AG09319 (cell line): Measurements from ENCODE around the gene LUC7L3.
"Not testable (repeated sequence)": the region's sequence is repeated elsewhere in the genome, so short reads cannot be mapped to it uniquely, and the experiment has no call there.

Experiments
- DNase-seq: peaks from one replicate; pipeline ENCODE4 v3.0.0-alpha.2; 2010; ENCODE audit warnings: low read depth; ENCODE audit errors: extremely low read depth
- TF ChIP-seq, protein P1 (sequence below): IDR thresholded peaks from 2 replicates; pipeline ENCODE4 v1.5.1; 2011; ENCODE audit warnings: low read depth, mild to moderate bottlenecking, inconsistent platforms, low read length, moderate library complexity

Gene LUC7L3

DNA sequence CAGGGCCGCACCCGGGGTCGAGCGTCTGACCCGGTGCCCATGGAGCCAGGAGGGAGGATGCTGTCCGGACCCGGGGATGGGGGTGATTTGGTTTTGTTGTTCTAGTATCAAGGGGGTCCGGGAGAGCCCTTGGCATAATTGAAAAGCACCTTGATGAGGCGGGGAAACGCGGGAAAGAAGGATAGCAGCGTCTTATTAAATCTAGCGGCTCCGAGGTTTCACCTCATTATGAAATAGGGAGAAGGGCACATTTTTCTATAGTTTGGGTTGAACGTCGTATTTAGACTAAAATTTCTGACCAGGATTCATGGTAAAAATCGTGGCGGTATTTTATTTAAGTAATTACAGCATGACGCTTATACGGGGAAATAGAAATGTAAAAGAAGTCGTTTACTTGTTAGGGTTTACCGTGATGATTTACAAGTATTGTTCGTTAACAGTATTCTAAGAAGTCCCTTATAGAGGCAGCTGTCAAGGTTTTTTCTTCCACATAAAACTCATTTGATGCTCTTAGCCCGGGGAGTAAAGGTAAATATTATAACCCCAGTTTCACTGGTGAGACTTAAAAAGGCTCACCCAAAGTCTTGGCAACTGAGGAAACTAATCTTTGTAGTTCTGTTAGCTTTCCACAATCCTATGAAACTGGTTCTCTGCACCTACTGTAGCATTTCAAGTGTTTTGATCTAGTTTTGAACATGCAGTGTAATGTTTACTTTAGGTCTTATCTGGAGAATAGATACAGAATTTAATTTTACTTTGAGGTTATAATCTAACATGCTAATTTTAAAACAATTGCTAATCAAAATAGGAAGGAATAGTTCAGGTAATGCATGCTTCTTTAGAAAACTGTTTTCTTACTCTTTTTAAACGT is 756 bp downstream of the LUC7L3 start:
- TF ChIP-seq, protein P1, sequence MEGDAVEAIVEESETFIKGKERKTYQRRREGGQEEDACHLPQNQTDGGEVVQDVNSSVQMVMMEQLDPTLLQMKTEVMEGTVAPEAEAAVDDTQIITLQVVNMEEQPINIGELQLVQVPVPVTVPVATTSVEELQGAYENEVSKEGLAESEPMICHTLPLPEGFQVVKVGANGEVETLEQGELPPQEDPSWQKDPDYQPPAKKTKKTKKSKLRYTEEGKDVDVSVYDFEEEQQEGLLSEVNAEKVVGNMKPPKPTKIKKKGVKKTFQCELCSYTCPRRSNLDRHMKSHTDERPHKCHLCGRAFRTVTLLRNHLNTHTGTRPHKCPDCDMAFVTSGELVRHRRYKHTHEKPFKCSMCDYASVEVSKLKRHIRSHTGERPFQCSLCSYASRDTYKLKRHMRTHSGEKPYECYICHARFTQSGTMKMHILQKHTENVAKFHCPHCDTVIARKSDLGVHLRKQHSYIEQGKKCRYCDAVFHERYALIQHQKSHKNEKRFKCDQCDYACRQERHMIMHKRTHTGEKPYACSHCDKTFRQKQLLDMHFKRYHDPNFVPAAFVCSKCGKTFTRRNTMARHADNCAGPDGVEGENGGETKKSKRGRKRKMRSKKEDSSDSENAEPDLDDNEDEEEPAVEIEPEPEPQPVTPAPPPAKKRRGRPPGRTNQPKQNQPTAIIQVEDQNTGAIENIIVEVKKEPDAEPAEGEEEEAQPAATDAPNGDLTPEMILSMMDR: no peak
- no peak for DNase-seq

DNA sequence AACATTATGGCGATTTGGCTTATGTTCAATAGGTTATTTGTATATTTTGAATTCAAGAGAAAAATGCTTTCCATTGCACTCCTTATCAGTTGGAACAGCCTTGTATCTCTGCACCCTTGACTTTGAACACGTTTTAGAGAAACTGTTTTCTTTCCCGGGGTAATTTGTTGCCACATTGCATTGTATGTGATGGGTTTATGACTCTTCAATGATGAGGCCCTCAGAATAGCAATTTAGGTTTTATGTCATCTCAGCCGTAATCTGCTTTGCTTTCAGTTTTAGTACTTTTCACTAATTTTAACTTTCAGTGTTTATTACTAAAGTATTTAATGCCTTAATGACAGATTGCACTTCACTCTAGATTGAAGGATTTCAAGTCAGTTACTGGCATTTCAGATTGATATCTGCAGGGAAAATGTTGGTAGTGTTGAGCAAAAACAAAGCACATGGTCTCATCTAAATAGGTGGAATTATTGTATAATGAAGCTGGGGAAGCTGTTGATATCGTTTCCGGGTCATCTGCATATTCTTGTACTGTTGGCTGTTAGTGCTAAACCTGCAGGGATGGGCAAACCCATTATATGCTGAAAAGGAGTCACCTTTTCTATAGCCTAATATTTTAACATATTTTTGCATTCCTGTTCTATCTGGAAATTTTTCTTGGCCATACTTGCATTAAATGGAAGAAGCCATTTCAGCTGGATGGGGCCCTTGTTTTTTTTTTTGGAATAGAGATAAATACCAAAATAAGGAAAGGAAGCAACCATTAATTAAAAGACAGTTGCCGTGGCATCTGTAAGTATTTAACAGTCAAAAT is 2.0 kb downstream of the LUC7L3 start:
- DNase-seq: no peak
- TF ChIP-seq, protein P1: no peak

DNA sequence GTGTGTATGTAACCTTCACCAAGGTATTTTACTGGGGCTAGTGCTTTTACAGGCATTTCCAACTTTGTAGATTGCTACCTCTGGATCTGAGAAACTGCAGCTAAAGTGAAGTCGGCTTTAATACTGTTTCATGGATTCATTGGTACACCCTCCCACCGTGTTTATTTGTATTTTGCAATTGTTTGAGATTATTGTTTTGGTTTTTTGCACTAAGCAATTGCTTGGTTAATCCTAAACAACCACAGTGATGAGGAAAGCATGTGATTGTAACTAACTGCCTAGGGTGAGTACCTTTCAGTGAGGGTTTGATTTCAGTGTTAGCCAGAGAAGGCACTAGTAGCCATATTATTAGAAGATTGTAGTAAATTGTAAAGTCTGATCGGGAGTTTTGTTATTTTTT is 3.3 kb downstream of the LUC7L3 start:
- TF ChIP-seq, protein P1: no peak
- DNase-seq: no peak

DNA sequence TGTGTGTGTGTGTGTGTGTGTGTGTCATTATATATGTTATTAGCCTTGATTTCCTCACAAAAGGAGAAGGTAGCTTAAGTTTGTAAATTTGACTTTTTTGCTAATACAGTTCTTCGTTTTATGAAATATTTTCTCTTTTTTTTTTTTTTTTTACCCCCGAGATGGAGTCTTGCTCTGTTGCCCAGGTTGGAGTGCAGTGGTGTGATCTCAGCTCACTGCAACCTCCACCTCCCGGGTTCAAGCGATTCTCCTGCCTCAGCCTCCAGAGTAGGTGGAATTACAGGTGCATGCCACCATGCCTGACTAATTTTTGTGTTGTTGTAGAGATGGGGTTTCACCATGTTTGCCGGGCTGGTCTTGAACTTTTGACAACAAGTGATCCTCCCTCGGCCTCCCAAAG is 5.2 kb downstream of the LUC7L3 start:
- DNase-seq: not testable (repeated sequence)

DNA sequence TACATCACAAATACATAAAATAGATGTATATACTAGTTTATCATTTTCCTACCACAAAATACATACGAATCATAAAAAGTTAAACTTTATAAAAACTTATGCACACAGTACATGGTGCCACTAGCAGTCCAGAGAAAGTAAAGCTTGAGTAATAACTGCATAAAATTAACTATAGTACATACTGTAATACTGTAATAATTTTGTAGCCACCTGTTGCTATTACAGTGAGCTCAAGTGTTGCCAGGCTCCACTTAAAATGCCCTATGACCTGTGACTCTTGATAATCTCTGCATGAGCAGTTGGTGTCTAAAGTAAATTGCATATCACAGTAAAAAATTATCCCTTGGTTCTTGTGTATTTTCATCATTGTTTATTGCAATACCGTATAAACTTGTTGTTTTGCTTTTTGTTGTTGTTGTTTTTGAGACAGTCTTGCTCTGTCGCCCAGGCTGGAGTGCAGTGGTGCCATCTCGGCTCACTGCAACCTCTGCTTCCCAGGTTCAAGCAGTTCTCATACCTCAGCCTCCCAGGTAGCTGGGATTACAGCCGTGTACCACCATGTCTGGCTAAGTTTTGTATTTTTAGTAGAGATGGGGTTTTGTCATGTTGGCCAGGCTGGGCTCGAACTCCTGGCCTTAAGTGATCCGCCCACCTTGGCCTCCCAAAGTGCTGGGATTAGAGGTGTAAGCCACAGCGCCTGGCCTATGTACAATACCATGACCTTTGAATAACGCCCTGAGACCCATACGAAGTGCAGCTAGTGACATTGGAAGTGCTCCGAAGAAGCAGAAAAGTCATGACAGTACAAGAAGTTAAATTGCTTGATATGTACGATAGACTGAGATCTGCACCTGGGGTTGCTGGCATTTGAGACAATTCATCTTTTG is 6.6 kb downstream of the LUC7L3 start:
- TF ChIP-seq, protein P1: no peak
- no peak for DNase-seq

DNA sequence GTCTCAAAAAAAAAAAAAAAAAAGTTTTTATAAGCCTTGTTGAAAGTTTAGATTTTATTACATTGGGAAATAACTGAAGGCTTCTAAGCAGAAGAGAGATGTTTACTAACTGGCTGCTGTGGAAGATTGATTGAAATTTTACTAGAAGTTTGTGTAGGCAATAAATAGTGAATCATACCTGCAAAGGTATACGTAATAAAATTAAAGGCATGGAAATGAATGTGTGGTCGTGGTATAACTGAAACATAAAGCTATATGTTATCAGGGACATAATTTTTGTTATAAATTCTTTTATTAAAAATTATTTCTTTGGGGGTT is 8.7 kb downstream of the LUC7L3 start:
- TF ChIP-seq, protein P1: no peak
- no peak for DNase-seq

DNA sequence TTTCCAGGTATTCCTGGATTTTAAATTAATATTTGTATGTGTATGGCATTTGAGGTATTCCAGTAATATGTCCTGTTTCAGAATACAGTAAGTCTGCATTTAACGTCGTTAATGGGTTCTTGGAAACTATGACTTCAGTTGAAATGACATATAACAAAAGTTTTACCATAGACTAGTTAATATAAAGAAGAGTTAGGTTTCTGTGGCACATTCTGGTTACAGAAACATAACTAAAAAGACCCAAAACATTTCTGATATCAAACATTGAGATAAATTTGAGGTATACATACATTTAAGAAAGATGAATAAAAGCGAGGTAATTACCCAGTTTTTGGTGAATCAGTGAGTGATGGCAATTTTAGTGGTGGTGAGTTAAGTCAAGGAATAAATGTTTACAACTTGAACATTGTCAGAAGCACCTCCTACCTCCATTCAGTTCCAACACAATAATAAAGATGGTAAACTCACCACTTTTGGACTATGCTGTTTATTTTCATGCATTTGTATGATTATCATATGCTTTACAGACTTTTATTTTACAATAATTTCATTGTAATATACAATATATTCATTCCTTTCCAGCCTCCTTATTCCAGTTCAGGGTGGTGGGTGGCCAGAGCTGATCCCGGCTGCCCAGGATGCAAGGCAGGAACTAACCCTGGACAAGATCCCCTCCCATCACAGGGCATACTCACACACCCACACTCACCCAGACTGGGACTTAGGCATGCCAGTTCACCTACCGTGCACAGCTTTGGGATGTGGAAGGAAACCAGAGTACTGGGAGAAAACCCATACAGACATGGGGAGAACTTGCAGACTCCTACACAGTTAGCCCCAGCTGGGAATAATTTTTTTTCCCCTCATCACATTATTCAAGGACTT is 9.7 kb downstream of the LUC7L3 start:
- DNase-seq: no peak
- TF ChIP-seq, protein P1: no peak
